ENCODE measurements around the gene TNNI2.

Gene TNNI2

DNA sequence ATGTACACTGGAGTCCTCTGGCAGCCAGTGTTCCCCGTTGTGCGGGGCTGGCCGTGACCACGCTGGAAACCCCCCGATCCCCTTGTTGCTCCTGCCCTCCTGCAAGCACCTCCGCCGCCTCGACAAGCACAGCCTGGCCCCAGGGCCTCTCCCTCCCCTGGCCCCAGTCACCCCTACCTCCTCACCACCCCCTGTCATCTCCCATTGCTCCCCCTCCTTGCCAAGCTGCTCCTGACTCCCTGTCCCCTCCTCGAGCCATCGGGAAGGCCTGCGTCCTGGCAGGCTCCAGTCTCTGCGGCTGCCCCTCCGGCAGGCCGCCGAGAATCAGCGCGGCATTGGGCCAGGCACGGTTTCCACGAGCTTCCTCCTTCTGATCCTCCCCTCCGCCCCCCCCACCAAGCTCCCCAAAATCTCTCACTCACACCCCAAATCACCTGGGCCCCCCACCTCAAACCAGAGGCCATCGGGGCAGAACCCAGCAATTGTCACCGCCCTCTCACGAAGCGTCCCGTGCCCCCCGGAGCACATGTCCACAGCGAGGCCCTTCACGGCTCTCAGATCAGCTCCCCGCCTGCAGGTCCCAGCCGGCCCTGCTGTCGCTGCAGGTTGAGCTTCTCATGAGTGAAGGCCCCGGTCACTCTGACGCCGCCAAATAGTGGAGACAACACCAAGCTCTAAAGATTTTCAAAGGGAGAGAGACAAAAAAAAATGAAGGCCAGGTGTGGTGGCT, 8.4 kb downstream of the TNNI2 start:
- DNase-seq: no peak

DNA sequence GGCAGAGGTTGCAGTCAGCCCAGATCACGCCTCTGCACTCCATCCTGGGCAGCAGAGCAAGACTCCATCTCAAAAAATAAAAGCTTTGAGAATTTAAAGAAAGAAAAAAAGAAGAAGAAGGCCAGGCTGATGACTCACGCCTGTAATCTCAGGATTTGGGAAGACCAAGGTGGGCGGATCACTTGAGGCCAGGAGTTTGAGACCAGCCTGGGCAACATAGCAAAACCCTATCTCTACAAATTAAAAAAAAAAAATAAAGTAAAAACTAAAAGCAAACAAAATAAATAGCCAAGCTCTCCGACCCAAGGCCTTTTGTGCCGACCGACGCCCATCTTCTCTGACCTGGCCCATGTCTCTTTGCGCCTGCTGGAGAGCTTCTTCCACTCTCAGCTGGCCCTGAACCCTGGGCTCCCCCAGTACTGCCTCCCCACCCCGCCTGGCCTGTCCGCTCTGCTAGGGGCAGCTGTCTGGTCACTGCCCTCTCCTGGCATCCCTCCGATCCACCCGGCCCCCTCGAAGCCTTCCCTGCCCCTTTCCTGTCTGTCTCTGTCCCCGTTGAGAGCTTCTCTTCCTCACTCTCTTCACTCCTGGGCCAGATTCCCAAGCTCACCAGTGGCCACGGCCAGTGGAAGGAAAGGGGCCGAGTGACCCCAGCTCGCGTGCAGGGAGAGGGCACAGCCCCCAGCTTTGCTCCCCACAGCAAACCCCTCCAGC, 9.3 kb downstream of the TNNI2 start:
- no peak for DNase-seq

DNA sequence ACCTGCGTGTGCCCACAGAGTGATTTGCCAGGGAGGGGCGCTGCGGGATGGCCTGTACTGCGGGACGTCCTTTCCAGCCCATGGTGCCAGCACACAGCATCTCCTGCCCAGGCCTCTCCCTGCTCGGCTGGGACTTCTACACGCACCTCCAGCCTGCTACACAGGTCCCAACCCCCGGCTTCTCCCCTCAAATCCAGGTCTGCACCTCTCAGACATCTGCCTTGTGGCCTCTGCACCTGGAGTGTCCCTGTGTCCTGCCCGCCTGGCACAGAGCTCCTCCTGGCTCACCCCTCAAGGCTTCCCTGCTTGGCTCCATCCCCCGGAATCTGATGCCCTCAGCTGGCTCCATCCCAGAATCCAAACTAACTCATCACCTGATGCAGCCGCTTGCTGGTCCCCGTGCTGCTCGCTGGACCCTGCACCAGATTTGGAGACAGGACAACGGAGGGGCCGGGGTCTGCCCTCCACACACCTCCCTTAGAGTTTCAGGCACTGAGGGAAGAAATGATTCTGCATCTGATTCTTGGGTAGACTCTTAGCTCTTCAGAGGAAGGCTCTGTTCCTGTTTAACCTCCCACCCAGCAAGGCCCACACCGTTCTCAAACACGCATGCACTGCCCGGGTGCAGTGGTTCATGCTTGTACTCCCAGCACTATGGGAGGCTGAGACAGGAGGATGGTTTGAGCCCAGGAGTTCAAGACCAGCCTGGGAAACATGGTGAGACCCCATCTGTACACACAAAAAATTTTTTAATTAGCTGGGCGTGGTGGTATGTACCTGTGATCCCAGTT, 10.1 kb downstream of the TNNI2 start:
- DNase-seq: no peak

DNA sequence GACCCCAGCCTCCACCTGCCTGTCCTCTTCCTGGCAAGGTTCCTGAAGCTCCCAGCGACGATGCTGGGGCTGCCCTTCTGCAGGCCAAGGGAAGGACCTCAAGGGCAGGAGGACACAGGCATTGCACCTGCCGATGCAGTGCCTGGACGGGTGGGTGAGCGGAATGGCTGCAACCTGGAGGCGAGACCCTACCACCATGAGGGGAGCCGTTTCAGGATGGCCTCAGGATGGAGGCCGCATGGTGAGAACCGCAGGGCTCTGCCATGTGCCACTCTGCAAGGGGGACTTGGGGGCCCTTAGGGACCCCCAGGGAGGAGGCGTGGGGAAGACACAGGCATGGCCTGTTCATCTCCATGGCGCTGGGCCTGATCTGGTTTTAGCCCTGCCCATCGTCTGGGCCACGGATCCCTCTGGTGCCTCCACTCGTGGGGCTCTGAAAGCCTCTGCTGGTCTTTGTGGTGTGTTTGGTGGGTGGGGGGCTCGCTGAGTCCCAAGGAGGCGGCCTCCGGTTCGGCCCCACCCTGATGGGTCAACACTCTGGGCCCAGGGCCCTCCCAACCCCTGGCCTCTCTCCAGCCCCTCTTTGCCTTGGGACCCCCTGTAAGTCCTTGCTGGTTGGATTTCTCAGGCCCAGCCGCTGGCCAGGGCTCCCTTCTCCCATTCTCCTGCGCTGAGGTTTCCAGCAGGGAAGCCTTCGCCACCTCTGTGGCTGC, 12.8 kb downstream of the TNNI2 start:
- no peak for DNase-seq

DNA sequence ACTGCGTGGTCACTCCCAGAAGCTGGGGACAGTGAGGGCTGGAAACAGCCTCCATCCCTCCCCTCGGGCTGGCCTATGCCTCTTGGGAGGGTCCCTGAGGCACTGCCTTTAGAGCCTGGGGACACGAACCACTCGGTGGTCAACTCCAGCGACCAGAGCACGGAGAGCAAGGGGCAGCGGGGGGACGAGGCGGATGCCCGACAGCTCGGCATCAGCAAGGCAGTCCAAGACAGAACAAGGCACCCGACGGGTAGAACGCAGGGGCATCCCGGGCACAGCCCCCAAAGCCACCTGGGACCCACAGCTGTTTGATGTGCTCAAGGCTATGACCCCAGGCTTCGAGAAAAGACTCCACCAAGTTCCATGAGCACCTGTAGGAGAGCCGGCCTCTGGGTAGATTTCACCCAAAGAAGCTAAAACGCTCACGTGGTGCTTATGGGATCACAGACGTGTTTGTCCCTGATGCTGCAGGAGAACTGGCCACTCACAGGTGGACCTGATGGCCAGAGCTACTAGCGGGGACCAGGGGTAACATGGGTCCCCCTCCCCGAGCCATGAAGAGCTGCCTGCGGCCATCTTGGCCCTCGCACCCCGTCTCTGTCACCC, 13.6 kb downstream of the TNNI2 start:
- DNase-seq: no peak

DNA sequence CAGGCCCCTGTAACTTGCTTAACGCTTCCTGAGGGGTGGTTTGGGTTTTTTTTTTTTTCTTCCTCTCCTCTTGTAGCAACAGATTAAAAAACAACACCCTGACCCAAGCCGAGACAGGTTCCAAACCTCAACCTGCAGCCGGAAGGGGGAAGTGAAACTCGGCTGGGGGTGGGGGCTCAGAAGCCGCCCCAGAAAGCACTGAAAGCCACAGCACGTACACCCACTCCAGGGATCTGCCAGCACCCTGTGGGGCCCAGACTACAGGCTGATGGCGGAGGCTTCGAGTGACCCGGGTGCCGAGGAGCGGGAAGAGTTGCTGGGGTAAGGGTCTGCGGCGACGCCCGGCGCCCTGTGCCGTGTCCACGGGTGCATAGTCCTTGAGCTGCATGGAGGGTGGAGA, 14.1 kb downstream of the TNNI2 start, which contains the start of gene LSP1:
TSS of gene LSP1 (plus strand) at position 208 of the 400 bp plus-strand sequence. CDS start at position 269, 61 bp downstream.
- DNase-seq: no peak

DNA sequence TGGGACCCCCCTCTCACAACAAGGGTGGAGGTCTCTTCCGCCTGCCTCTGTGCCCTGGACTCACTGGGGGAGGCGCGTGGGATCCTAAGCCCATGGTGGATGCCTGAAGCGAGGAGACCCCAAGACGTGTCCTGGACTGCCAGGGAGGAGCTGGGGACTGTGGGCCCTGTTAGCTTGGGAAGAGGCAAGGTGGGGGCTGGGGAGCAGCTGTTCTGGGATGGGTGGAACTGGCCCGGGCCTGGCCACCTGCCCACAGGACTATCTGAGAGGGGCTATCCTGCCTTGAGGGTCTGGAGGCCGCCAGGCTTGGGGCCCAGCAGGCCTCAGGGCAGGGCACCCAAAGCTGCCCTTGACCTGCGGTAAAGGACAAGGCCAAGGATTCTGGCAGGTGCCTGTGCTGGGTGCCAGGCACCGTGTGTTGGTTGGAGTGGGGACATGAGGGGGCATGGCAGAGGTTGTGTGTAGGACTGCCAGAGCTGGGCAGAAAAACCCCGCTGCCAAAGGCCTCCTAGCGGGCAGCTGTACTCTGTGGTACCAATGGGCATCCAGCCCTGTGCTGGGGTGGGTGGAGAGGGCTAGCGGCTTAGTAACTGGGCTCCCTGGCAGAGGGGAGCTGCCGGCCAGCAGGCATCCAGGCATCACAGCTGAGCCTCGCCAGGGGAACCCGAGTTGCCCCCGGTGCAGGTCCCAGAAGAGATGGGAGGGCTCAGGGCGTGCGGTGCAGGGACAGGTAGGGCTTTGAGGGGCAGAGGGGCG, 14.8 kb downstream of the TNNI2 start:
- DNase-seq: no peak

DNA sequence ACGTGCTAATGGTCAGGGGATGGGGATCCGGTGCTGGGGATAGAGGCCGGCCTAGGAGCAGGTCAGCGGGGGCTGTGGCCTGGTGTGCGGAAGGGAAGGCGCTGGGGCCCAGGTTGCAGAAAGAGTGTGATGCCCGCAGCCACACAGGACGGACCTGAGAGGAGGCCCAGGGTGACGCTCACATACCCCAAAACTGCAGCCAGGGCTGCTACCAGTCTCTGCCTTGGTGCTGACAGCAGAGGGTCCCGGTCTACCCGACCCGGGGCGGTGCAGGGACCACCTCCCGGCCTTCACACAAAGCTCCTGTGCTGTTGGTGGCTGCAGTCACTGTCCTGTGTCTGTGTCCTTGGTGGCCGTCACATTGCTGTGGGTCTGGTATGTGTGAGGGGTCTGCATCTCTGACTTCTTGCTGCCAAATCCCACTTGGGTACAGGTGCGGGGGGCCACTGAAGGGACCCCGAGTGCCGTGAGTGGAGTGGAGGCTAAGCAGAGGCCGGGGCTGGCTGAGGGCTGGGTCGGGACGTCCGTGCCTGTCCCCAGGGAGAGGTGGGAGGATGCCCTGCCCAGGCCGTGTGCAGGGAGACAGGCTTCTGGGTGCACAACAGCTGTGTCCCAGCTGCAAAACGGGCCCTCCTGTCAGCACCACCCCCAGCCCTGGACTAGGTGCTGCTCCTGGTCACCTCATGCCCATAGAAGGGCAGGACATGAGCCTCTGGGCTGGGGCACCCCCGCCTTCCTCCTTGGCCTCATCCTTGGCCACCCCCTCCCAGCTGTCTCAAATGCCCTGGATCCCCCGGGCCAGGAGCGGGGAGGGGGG, 15.6 kb downstream of the TNNI2 start:
- no peak for DNase-seq

DNA sequence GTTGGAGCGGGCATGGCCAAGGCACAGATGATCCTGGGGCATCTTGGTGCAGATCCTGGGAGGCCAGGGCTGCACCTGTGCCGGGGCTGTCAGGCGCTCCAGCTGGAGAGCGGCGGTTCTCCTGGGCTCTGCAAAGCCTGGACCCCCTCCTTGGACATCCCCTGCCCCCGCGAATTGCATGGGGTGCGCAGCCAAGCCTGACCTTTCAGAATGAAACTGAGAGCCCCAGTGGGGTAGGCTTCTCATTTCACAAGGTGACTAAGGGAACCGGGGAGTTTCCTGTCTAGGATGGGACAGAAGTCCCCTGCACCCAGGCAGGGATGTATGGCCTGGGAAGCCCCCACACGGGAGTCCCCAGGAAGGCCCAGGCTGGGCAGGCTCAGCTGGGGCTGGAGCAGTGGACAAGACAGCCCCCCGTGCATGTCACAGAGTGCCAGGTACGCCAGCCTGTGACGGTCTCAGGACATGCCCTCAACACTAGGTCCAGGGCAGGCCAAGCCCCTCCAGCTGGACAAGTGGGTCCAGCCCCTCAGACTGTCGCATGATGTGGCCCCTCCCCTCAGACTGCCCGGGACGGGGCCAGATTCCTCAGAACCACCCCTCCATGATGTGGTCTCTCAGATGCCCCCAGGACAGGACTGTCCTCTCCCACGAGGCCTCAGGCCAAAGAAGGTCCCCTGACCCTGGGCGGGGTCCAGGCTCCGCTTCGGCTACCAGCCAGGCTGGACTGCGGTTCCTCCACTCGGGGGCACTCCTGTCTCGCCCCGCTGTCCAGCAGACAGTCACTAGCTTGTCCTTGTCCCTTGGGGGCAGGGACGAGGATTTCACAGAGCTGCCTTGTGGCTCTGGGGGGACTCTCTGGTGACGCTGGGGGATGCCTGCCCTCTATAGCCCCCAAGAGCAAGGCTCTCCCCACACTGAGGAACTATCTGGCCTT, 16.4 kb downstream of the TNNI2 start:
- no peak for DNase-seq

DNA sequence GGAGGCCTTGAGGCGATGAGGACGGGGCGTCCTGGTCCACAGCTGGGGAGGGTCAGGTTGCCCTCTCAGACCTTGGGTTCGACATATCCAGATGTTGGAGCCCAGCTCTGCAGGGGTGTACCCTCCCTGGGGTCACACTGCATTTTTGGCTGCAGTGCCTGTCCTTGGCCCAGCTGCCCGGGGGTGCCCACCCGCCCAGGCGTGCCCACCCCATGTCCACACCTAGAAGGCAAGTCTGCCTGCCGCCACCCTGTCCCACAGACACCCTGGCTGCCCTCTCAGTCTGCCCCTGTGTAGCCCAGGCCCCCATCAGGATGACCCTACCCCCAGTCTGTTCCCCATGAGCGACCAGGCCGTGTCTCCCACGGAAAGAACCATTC, 17.1 kb downstream of the TNNI2 start:
- DNase-seq: no peak

DNA sequence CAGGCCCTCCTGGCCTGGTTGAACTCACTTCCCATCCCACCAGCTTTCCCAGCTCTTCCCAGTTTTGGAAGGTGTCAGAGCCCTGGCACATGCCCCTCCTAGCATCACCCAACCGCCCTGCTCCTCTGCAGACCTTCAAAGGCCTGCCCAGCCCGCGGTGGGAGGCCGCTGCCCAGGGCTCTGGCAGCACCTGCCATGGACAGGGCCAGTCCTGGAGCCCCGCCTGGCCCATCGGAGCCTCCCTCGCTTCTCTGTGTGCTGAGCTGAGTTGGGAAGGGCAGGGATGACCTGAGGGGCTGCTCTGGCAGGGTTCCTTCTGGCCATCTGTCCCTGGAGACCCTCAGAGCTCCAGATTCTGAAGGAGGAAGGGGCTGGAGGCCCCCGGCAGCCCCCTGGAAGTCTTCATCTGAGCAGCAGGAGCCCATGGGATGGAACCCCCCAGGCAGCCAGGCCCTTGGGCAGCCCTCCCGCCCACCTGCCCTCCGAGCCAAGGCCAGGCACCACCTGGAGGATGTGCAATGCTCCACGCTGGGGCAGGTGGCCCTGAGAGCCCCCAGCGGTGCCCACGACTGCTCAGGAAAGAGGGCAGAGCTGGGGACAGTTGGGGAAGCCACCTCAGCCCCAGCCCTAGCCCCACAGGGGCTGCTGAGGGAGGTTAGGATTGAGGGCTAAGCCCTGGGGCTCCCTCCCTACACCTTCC, 17.7 kb downstream of the TNNI2 start:
- DNase-seq: no peak

DNA sequence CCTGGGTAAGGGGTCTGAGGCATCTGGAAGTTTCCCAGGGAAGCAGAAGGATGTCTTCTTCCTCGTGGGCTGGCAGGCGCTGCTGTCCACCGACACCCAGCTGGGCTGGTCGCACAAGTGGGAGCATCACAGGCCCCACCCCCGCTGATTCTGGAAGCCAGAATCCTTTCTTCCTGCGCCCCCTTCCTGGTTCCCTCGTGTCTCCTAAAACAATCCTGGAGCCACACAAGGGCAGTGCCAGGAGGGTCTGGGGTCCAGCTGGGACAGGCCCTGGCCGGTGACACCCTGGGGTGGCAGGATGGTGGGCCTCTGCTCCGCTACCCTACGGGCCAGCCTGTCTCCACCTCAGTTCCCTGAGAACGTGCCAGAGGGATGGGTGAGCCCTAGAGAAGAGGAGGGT, 18.3 kb downstream of the TNNI2 start:
- no peak for DNase-seq

DNA sequence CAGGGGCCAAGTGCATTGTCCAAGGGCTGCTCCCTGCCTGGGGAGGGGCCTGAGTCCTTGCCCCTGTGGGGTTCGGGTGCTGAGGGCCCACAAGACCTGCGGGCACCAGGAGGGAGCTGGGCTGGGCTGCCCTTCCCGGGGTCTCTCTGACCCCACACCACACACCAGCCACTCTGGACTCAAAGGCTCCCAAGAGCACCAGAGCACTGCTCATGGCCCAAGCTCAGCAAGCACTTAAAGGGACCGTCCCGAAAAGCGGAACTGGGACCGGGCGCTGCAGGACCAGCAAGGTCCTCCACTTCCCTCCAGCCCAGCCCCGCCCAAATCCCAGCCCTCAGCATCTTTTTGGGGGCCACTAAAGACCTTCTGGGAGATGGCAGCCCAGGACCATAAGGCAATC, 19.4 kb downstream of the TNNI2 start:
- DNase-seq: no peak

DNA sequence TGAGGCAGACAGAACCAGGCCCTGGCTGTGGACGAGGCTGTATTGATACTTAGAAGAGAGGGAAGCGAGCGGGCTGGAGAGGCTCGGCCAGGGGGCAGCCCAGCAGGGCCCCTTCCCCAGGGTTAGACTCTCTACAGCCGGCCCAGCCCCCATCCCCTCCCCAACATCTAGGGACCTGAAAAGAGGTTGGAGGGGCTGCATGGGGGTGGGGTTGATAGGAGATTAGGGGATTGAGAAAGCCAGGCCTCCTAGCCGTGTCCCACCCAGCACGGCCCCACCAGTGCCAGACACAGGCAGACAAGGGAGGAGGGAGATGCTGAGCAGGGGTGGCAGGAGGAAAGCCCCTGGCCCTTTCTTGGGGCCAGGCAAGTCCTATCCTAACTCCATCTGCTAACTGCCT, 19.8 kb downstream of the TNNI2 start:
- no peak for DNase-seq

DNA sequence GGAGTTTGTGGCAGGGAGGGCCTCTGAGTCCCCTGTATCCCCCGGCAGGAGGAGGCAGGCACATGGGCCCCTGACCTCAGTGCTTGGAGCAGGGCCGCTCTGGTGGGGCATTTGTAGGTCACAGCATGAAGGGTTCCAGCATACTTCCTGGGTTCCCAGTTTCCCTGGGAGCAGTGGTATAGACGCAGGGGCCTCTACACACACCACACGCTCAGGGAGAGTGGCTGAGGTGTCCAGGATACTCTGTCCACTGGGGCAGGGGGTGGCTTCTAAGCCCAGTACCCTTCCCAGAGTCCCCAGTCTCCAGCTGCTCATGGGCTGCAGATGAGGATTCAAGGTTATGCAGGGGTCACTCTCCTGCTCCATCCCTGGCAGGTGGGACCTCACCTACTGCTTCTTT, 20.2 kb downstream of the TNNI2 start:
- DNase-seq: no peak

DNA sequence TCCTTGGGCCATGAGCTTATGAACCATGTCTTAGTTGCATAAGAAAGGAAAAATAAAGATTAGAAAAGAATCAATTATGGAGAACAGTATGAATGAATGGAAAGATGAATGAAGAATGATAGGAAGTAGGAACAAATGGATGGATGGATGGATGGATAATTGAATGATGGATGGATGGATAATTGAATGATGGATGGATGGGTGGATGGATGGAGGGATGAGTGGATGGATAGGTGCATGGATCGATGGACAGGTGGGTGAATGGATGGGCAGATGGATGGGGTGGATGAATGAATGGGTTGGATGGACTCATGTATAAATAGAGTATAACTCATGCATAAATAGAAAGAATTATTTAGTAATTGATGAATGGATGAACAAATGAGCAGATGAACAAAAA, 21.3 kb downstream of the TNNI2 start:
- no peak for DNase-seq

DNA sequence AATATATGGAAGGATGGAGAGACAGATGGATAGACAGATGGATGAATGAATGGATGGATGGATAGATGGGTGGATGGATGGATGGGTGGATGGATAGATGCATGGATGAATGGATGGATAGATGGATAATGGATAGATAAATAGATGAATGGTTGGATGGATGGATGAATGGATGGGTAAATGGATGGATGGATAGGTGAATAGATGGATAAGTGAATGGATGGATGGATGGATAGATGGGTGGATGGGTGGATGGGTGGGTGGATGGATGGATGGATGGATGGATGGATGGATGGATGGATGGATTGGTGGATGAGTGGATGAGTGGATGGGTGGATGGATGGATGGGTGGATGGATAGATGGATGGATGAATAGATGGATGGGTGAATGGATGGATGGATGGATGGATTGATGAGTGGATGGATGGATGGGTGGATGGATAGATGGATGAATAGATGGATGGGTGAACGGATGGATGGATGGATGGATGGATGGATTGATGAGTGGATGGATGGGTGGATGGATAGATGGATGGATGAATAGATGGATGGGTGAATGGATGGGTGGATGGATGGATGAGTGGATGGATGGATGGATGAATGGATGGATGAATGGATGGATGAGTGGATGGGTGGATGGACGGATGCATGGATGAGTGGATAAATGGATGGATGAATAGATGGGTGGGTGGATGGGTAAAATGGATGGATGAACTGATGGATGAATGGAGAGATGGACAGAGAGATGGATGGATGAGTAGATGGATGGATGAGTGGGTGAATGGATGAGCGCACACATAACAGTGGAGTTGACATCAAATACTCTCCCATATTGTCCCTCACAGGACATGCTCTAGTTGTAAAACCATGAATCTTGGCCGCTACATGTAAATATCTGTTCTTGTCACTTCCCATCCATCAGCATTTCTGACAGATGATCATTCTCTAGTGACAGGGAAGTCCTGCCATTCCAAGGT, 22.9 kb downstream of the TNNI2 start:
- DNase-seq: no peak

Data from NCI-H2029 treated with DMSO at 0.1 percent for 48 hours (cell line).